CD4-positive, CD25-positive, alpha-beta regulatory T cell (primary cell): ENCODE results near the gene RAD51B. TPM values are rescaled to one million over a fixed set of nuclear protein-coding genes. Genes with fewer than 3 reads are reported as not detected.

ENCODE experiments used
- ATAC-seq, 2 donors: fragments of 150-1000 bp; cut with Tn5 transposase; one replicate each; pipeline ENCODE4 v1.10.0; 2021; ENCODE audit warnings: low read depth in 2 of 2, moderate number of reproducible peaks in 2 of 2, moderate library complexity in 1 of 2
- DNase-seq, 3 donors: peaks; one replicate each; pipeline versions ENCODE4 v3.0.0 to v3.0.0-alpha.2; 2012 to 2022; ENCODE audit warnings: mixed read lengths in 1 of 3
- H3K27ac ChIP-seq: one replicate; pipeline ENCODE4 v1.7.0; 2013; ENCODE audit warnings: mild to moderate bottlenecking, low read length; ENCODE audit not compliant: insufficient read depth, poor library complexity, severe bottlenecking
- H3K27me3 ChIP-seq: one replicate; pipeline ENCODE4 v1.7.0; 2013; ENCODE audit warnings: low read length; ENCODE audit not compliant: control insufficient read depth, insufficient read depth
- H3K36me3 ChIP-seq: one replicate; pipeline ENCODE4 v1.7.0; 2013; ENCODE audit warnings: mild to moderate bottlenecking, low read length, moderate library complexity; ENCODE audit not compliant: control insufficient read depth, insufficient read depth
- H3K4me1 ChIP-seq: 2 replicates; pipeline ENCODE4 v1.7.0; 2013; ENCODE audit warnings: mild to moderate bottlenecking, low read length; ENCODE audit not compliant: insufficient read depth, control insufficient read depth, poor library complexity, severe bottlenecking
- H3K4me3 ChIP-seq: one replicate; pipeline ENCODE4 v1.7.0; 2013; ENCODE audit warnings: low read depth, mild to moderate bottlenecking, low read length, moderate library complexity
- H3K9me3 ChIP-seq, 2 experiments: 1 replicate in 1 of 2; 2 replicates in 1 of 2; pipeline ENCODE4 v1.7.0; 2013; ENCODE audit warnings: low read length in 2 of 2, mild to moderate bottlenecking in 1 of 2, moderate library complexity in 1 of 2; ENCODE audit not compliant: control insufficient read depth in 2 of 2
- H3K27ac Mint-ChIP-seq, 3 donors: one replicate each; pipeline ENCODE4 v1.8.0; 2020 to 2022; ENCODE audit warnings: mild to moderate bottlenecking in 3 of 3, mixed read lengths in 3 of 3, moderate library complexity in 2 of 3
- H3K27me3 Mint-ChIP-seq: one replicate; pipeline ENCODE4 v1.8.0; 2022; ENCODE audit warnings: mild to moderate bottlenecking, mixed read lengths
- H3K36me3 Mint-ChIP-seq: one replicate; pipeline ENCODE4 v1.8.0; 2020; ENCODE audit warnings: mixed read lengths
- H3K4me1 Mint-ChIP-seq, 4 donors: one replicate each; pipeline ENCODE4 v1.8.0; 2020 to 2022; ENCODE audit warnings: mixed read lengths in 4 of 4, mild to moderate bottlenecking in 1 of 4
- H3K4me3 Mint-ChIP-seq, 4 donors: one replicate each; pipeline ENCODE4 v1.8.0; 2020 to 2022; ENCODE audit warnings: mild to moderate bottlenecking in 4 of 4, mixed read lengths in 4 of 4, moderate library complexity in 3 of 4
- H3K9me3 Mint-ChIP-seq, 7 donors: one replicate each; pipeline ENCODE4 v1.8.0; 2020 to 2022; ENCODE audit warnings: mixed read lengths in 7 of 7, mild to moderate bottlenecking in 3 of 7, moderate library complexity in 2 of 7
- polyA plus RNA-seq, 4 donors: library from polyadenylated mRNA; unstranded; fragments of 300-500 nt; fragmentation: Illumina TruSeq; gene quantifications; one replicate each; pipeline ENCODE4 v1.2.3, GENCODE V29; 2021
- total RNA-seq: library from RNA; stranded (reverse); gene quantifications from one replicate; pipeline ENCODE4 v1.2.3, GENCODE V29; 2022

RAD51B gene
- total and polyA plus RNA-seq, 5 donors from 2014 or later: 19.1 to 40.2 (median 28.1) TPM

GRCh38 chr14:68535404-68536017 is 715.9 kb downstream of the RAD51B start:
- no peaks in the 10 kb centered on the region for H3K27me3 Mint-ChIP-seq
- H3K9me3 Mint-ChIP-seq: peaks cover 0 to 7% (median 5%) of the 10 kb centered on the region in 7 donors
- Histone ChIP-seq H3K4me1 (no peaks in the 10 kb centered on the region), H3K36me3 (no peaks in the 10 kb centered on the region), H3K4me3 (no peak overlapping the region), H3K27ac (no peak overlapping the region), H3K27me3 (no peaks in the 10 kb centered on the region), H3K9me3 (peaks cover 5 to 11% of the 10 kb centered on the region in 2 experiments)
- H3K27ac Mint-ChIP-seq: peak overlapping the region in 2 of 3 donors; percentile 39 to 49
- no peak for ATAC-seq
- no peak for DNase-seq
- peaks cover 4% of the 10 kb centered on the region for H3K36me3 Mint-ChIP-seq
- H3K4me3 Mint-ChIP-seq: no peak overlapping the region
- peaks cover 5 to 13% (median 7%) of the 10 kb centered on the region in 4 donors for H3K4me1 Mint-ChIP-seq

DNA sequence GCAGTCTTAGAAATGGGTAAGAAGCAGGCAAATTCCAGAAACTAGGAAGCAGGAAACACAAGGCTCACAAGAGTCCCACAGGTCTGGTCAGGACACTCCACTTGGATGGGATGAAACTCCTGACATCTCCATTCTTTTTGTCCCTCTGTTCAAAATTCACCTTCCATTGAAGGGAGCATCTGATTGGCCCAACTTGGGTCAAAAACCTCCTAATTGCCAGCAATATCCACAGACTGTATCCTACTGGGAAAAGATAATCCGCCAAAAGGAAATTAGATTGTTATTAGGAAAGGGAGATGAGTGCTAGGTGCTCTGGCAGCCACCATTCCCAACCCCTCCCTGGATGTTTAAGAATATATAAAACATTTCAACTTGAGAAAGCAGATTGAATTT is 716.4 kb downstream of the RAD51B start:
- Mint-ChIP-seq H3K27ac (peak overlapping the region in 2 of 3 donors; percentile 39 to 49), H3K27me3 (no peaks in the 10 kb centered on the region), H3K4me1 (peaks cover 5 to 13% (median 7%) of the 10 kb centered on the region in 4 donors), H3K36me3 (peaks cover 1% of the 10 kb centered on the region), H3K9me3 (peaks cover 0 to 7% (median 2%) of the 10 kb centered on the region in 7 donors), H3K4me3 (no peak overlapping the region)
- Histone ChIP-seq H3K4me3 (no peak overlapping the region), H3K4me1 (no peaks in the 10 kb centered on the region), H3K9me3 (peaks cover 5 to 6% of the 10 kb centered on the region in 2 experiments), H3K36me3 (no peaks in the 10 kb centered on the region), H3K27ac (no peak overlapping the region), H3K27me3 (no peaks in the 10 kb centered on the region)
- DNase-seq (no peak), ATAC-seq (no peak)

DNA sequence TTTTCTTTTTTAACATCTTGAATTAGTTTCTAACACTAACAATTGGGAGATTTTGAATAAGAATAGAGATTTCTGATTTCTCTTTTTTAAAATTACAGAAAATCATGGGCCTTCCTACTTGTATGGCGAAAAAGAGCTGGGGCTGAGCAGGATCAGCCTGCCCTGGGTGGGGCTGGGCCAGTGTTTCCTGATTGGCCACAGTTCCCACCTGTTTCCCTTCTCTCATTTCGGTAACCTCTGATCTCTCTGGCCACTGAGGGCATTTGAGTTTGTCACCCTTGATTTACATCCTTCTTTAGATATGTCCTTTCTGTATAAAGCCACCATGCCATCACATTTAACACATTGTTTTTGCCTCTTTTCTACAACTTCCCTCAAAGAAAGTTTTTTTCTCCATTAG is 719.1 kb downstream of the RAD51B start:
- DNase-seq (no peak), ATAC-seq (no peak)
- no peak overlapping the region for H3K4me3 ChIP-seq
- H3K27me3 ChIP-seq: no peaks in the 10 kb centered on the region
- Mint-ChIP-seq H3K27me3 (no peaks in the 10 kb centered on the region), H3K36me3 (no peaks in the 10 kb centered on the region), H3K4me3 (no peak overlapping the region), H3K27ac (no peak overlapping the region), H3K9me3 (peaks cover 0 to 6% (median 0%) of the 10 kb centered on the region in 7 donors), H3K4me1 (peaks cover 5 to 8% (median 7%) of the 10 kb centered on the region in 4 donors)
- H3K36me3 ChIP-seq: no peaks in the 10 kb centered on the region
- no peak overlapping the region for H3K27ac ChIP-seq
- H3K4me1 ChIP-seq: no peaks in the 10 kb centered on the region
- no peaks in the 10 kb centered on the region for H3K9me3 ChIP-seq

- peaks cover 2 to 5% (median 3%) of the 10 kb centered on the region in 4 donors for H3K4me1 Mint-ChIP-seq
- Histone ChIP-seq H3K4me1 (no peaks in the 10 kb centered on the region), H3K27me3 (no peaks in the 10 kb centered on the region), H3K4me3 (no peak overlapping the region), H3K9me3 (no peaks in the 10 kb centered on the region), H3K36me3 (no peaks in the 10 kb centered on the region), H3K27ac (no peak overlapping the region)
- peak overlapping the region in 1 of 3 donors; percentile 21 for H3K27ac Mint-ChIP-seq
- peak overlapping the region in 1 of 4 donors; percentile 61 for H3K4me3 Mint-ChIP-seq
- ATAC-seq (no peak), DNase-seq (no peak)
- no peaks in the 10 kb centered on the region for H3K36me3 Mint-ChIP-seq
- H3K27me3 Mint-ChIP-seq: no peaks in the 10 kb centered on the region
- peaks cover 0 to 2% (median 0%) of the 10 kb centered on the region in 7 donors for H3K9me3 Mint-ChIP-seq
These were observed 719.7 kb downstream of the RAD51B start for GRCh38 chr14:68539241-68539737.

GRCh38 chr14:68539789-68540188 is 720.2 kb downstream of the RAD51B start:
- H3K36me3 Mint-ChIP-seq: no peaks in the 10 kb centered on the region
- Histone ChIP-seq H3K36me3 (no peaks in the 10 kb centered on the region), H3K4me3 (no peak overlapping the region), H3K4me1 (no peaks in the 10 kb centered on the region), H3K27ac (no peak overlapping the region), H3K27me3 (no peaks in the 10 kb centered on the region), H3K9me3 (no peaks in the 10 kb centered on the region)
- peak overlapping the region in 2 of 3 donors; percentile 16 to 21 for H3K27ac Mint-ChIP-seq
- DNase-seq: no peak
- H3K9me3 Mint-ChIP-seq: peaks cover 0 to 2% (median 0%) of the 10 kb centered on the region in 7 donors
- H3K27me3 Mint-ChIP-seq: no peaks in the 10 kb centered on the region
- H3K4me3 Mint-ChIP-seq: no peak overlapping the region
- peaks cover 0 to 5% (median 3%) of the 10 kb centered on the region in 4 donors for H3K4me1 Mint-ChIP-seq
- no peak for ATAC-seq

DNA sequence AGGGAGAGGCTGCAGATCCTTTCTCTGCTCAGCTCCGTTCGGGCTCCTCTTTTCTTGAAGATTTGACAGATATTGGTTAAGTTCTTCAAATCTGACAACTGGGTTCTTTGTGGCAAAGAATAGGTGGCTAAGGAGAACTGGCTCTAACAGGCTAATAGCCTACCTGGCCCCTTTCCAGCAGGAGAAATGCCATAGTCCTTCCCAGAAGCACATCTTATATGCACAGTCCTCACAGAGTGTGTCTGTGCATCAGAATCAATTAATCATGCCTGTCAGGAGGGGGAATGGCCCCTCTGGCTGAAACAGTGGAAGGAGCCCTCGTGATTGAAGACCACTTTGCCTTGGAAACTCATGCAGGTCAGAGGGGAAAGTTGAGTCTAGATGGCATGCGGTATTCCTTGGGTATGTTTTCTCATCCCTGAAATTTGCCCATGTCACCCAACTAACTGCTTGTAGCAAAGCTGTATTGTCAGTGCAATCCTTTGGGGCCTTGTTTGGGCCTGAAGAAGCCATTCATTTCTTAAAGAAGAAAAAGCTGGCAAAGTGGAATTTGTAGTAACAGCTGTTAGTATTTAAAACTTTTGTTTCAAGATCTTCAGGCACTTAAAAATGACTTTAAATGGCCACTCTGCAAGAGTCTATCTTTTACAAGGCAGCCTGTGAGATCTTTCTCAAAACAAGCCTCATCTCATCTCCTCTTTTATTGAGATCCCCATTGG is 721.8 kb downstream of the RAD51B start:
- Histone ChIP-seq H3K27ac (no peak overlapping the region), H3K4me1 (no peaks in the 10 kb centered on the region), H3K4me3 (no peak overlapping the region), H3K27me3 (no peaks in the 10 kb centered on the region), H3K9me3 (no peaks in the 10 kb centered on the region), H3K36me3 (no peaks in the 10 kb centered on the region)
- ATAC-seq (no peak), DNase-seq (no peak)
- Mint-ChIP-seq H3K36me3 (peaks cover 2% of the 10 kb centered on the region), H3K27me3 (no peaks in the 10 kb centered on the region), H3K27ac (no peak overlapping the region), H3K9me3 (peaks cover 0 to 2% (median 0%) of the 10 kb centered on the region in 7 donors), H3K4me3 (no peak overlapping the region), H3K4me1 (peaks cover 0 to 5% (median 3%) of the 10 kb centered on the region in 4 donors)

GRCh38 chr14:68542346-68542745 is 722.8 kb downstream of the RAD51B start:
- Histone ChIP-seq H3K27ac (no peak overlapping the region), H3K36me3 (no peaks in the 10 kb centered on the region), H3K9me3 (no peaks in the 10 kb centered on the region)

More at GRCh38 chr14:68542346-68542745, 722.8 kb downstream of the RAD51B start:
- Mint-ChIP-seq H3K27ac (no peak overlapping the region), H3K4me3 (no peak overlapping the region), H3K27me3 (no peaks in the 10 kb centered on the region), H3K9me3 (peaks cover 0 to 2% (median 0%) of the 10 kb centered on the region in 7 donors), H3K36me3 (peaks cover 5% of the 10 kb centered on the region), H3K4me1 (peaks cover 0 to 5% (median 3%) of the 10 kb centered on the region in 4 donors)
- no peak for ATAC-seq
- H3K4me1 ChIP-seq: no peaks in the 10 kb centered on the region
- H3K4me3 ChIP-seq: no peak overlapping the region
- H3K27me3 ChIP-seq: no peaks in the 10 kb centered on the region
- DNase-seq: no peak
